GM19351 (cell line): ENCODE measurements around the gene PLXND1.

Source experiments
- ATAC-seq: cut with Tn5 transposase; IDR thresholded peaks from one replicate; pipeline ENCODE4 v1.9.1; 2021; ENCODE audit warnings: mild to moderate bottlenecking, moderate library complexity; ENCODE audit not compliant: unreplicated experiment

Gene PLXND1

GRCh38 chr3:129567176-129567705, 39.2 kb downstream of the PLXND1 start:
- no peak for ATAC-seq

- ATAC-seq, result no peak
Measured at GRCh38 chr3:129565902-129566301, 40.6 kb downstream of the PLXND1 start.

GRCh38 chr3:129564981-129565644, 41.4 kb downstream of the PLXND1 start:
- no peak for ATAC-seq

GRCh38 chr3:129563850-129564535, 42.5 kb downstream of the PLXND1 start:
- ATAC-seq, result no peak

GRCh38 chr3:129563332-129563731, 43.1 kb downstream of the PLXND1 start:
- ATAC-seq, result no peak

GRCh38 chr3:129562803-129563202, 43.7 kb downstream of the PLXND1 start:
- ATAC-seq, result no peak

- no peak for ATAC-seq
Measured at GRCh38 chr3:129561619-129562248, 44.7 kb downstream of the PLXND1 start.

- ATAC-seq, result no peak
Measured at GRCh38 chr3:129560911-129561594, 45.4 kb downstream of the PLXND1 start.

- no peak for ATAC-seq
Measured at GRCh38 chr3:129560269-129560787, 46.1 kb downstream of the PLXND1 start.

- ATAC-seq, result no peak
Measured at GRCh38 chr3:129559565-129560079, 46.9 kb downstream of the PLXND1 start.

GRCh38 chr3:129558772-129559564, 47.5 kb downstream of the PLXND1 start:
- ATAC-seq, result no peak

GRCh38 chr3:129558081-129558771, 48.2 kb downstream of the PLXND1 start:
- no peak for ATAC-seq

- ATAC-seq, result no peak
Measured at GRCh38 chr3:129557548-129557894, 49.0 kb downstream of the PLXND1 start.

- no peak for ATAC-seq
Measured at GRCh38 chr3:129556890-129557547, 49.5 kb downstream of the PLXND1 start.

GRCh38 chr3:129556358-129556695, 50.1 kb downstream of the PLXND1 start:
- ATAC-seq, result no peak

- no peak for ATAC-seq
Measured at GRCh38 chr3:129555616-129556357, 50.7 kb downstream of the PLXND1 start.

GRCh38 chr3:129555153-129555550, 51.3 kb downstream of the PLXND1 start:
- no peak for ATAC-seq

- ATAC-seq, result no peak
Measured at GRCh38 chr3:129554356-129555152, 51.9 kb downstream of the PLXND1 start.
